ENCODE measurements around the gene OR4N2.
"Not testable (repeated sequence)": the region's sequence is repeated elsewhere in the genome, so short reads cannot be mapped to it uniquely, and the experiment has no call there.

OR4N2 gene

GRCh38 chr14:19866061-19866669 is 62.6 kb downstream of the OR4N2 start:
- H2AK5ac ChIP-seq (ENCODE audit: low read length, severe bottlenecking); H3K23ac ChIP-seq (ENCODE audit: low read length in 2 of 2); H4K8ac ChIP-seq (ENCODE audit: low read length); H3K9me3 ChIP-seq (ENCODE audit: control insufficient read depth, low read length); H2BK15ac ChIP-seq (ENCODE audit: low read depth, poor library complexity, severe bottlenecking); H2AFZ ChIP-seq (ENCODE audit: low read depth, low read length); H3K4me1 ChIP-seq (ENCODE audit: control insufficient read depth, insufficient read depth, low read depth, low read length); H2BK120ac ChIP-seq (ENCODE audit: low read depth, low read length); H3K9ac ChIP-seq (ENCODE audit: low read length); H3K4ac ChIP-seq (ENCODE audit: low read depth in 1 of 2, low read length in 2 of 2); H2BK5ac ChIP-seq (ENCODE audit: low read depth, low read length, poor library complexity, severe bottlenecking); DNase-seq; H2BK12ac ChIP-seq (ENCODE audit: low read length in 2 of 2); H3K27ac ChIP-seq (ENCODE audit: low read length, poor library complexity, severe bottlenecking); H3K79me1 ChIP-seq (replicated peaks; ENCODE audit: low read length, poor library complexity, severe bottlenecking); H3K4me3 ChIP-seq (ENCODE audit: insufficient read depth in 1 of 2, low read depth in 1 of 2, low read length in 2 of 2); H4K91ac ChIP-seq (ENCODE audit: low read length); H3K14ac ChIP-seq (ENCODE audit: low read length in 2 of 2); H3K36me3 ChIP-seq (ENCODE audit: control insufficient read depth in 1 of 2, insufficient read depth in 2 of 2, low read depth in 1 of 2, low read length in 2 of 2); H3K4me2 ChIP-seq (ENCODE audit: low read length, poor library complexity, severe bottlenecking); H3K18ac ChIP-seq (ENCODE audit: low read depth in 1 of 2, low read length in 2 of 2); H3K27me3 ChIP-seq (ENCODE audit: control insufficient read depth in 1 of 2, insufficient read depth in 1 of 2, low read length in 2 of 2): not testable (repeated sequence)
- 90% methylated on average over 39 of the region's 39 CpGs for WGBS

- Histone ChIP-seq H3K9ac (ENCODE audit: low read length) (no peak overlapping the region), H2BK120ac (ENCODE audit: low read depth, low read length) (no peak overlapping the region), H3K4ac (ENCODE audit: low read depth in 1 of 2, low read length in 2 of 2) (no peak overlapping the region), H3K27ac (ENCODE audit: low read length, poor library complexity, severe bottlenecking) (no peak overlapping the region), H2AFZ (ENCODE audit: low read depth, low read length) (no peak overlapping the region), H3K36me3 (ENCODE audit: control insufficient read depth in 1 of 2, insufficient read depth in 2 of 2, low read depth in 1 of 2, low read length in 2 of 2) (no peaks in the 10 kb centered on the region), H2BK12ac (ENCODE audit: low read length in 2 of 2) (no peak overlapping the region), H3K4me3 (ENCODE audit: insufficient read depth in 1 of 2, low read depth in 1 of 2, low read length in 2 of 2) (no peak overlapping the region), H3K4me2 (ENCODE audit: low read length, poor library complexity, severe bottlenecking) (no peak overlapping the region), H2BK15ac (ENCODE audit: low read depth, poor library complexity, severe bottlenecking) (no peak overlapping the region), H2AK5ac (ENCODE audit: low read length, severe bottlenecking) (no peak overlapping the region), H3K14ac (ENCODE audit: low read length in 2 of 2) (no peak overlapping the region), H4K91ac (ENCODE audit: low read length) (no peak overlapping the region), H3K9me3 (ENCODE audit: control insufficient read depth, low read length) (no peaks in the 10 kb centered on the region), H3K27me3 (ENCODE audit: control insufficient read depth in 1 of 2, insufficient read depth in 1 of 2, low read length in 2 of 2) (no peaks in the 10 kb centered on the region), H3K79me1 (replicated peaks; ENCODE audit: low read length, poor library complexity, severe bottlenecking) (no peaks in the 10 kb centered on the region), H3K4me1 (ENCODE audit: control insufficient read depth, insufficient read depth, low read depth, low read length) (no peaks in the 10 kb centered on the region), H2BK5ac (ENCODE audit: low read depth, low read length, poor library complexity, severe bottlenecking) (no peak overlapping the region), H3K23ac (ENCODE audit: low read length in 2 of 2) (no peak overlapping the region), H4K8ac (ENCODE audit: low read length) (no peak overlapping the region), H3K18ac (ENCODE audit: low read depth in 1 of 2, low read length in 2 of 2) (no peak overlapping the region)
- no peak for DNase-seq
- WGBS: 72% methylated on average over 4 of the region's 6 CpGs
Observed at GRCh38 chr14:19873178-19873577, 69.6 kb downstream of the OR4N2 start.

DNA sequence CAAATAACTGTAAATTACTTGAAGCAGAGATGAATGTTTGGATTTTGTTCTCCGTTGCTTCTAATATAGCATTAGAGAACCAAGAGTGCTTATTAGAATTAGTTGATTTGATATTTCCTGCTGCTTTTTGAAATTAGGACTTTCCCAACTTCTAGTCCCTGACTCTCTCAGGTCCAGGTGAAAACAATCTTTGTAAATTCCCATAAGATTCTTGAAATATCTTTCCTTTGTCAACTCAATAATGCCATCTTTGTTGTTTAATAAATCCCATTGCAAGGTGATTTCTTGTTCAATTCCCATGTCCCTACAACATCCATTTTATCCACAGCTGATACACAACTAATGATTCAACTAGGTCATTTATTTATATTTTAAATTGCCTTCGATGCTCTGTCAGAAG is 71.3 kb downstream of the OR4N2 start, which contains the start of gene OR4K2:
Gene OR4K2, plus strand, starts transcription at position 301 of the 400 bp plus-strand sequence. CDS start 1,126 bp downstream, outside the sequence.
- DNase-seq: no peak
- H2BK5ac ChIP-seq (ENCODE audit: low read depth, low read length, poor library complexity, severe bottlenecking): no peak within 1 kb of the TSS
- no peak within 1 kb of the TSS for H3K18ac ChIP-seq (ENCODE audit: low read depth in 1 of 2, low read length in 2 of 2)
- H3K9me3 ChIP-seq (ENCODE audit: control insufficient read depth, low read length): no peaks in the 10 kb centered on the region
- no peak within 1 kb of the TSS for H4K8ac ChIP-seq (ENCODE audit: low read length)
- no peak within 1 kb of the TSS for H3K4me3 ChIP-seq (ENCODE audit: insufficient read depth in 1 of 2, low read depth in 1 of 2, low read length in 2 of 2)
- H3K4ac ChIP-seq (ENCODE audit: low read depth in 1 of 2, low read length in 2 of 2): no peak within 1 kb of the TSS
- no peak within 1 kb of the TSS for H2BK120ac ChIP-seq (ENCODE audit: low read depth, low read length)
- H2AFZ ChIP-seq (ENCODE audit: low read depth, low read length): no peak within 1 kb of the TSS
- no peak within 1 kb of the TSS for H3K27ac ChIP-seq (ENCODE audit: low read length, poor library complexity, severe bottlenecking)
- no peak within 1 kb of the TSS for H3K9ac ChIP-seq (ENCODE audit: low read length)
- H3K14ac ChIP-seq (ENCODE audit: low read length in 2 of 2): no peak within 1 kb of the TSS
- no peaks in the 10 kb centered on the region for H3K4me1 ChIP-seq (ENCODE audit: control insufficient read depth, insufficient read depth, low read depth, low read length)
- no peak within 1 kb of the TSS for H2BK12ac ChIP-seq (ENCODE audit: low read length in 2 of 2)
- H3K23ac ChIP-seq (ENCODE audit: low read length in 2 of 2): no peak within 1 kb of the TSS
- no peaks in the 10 kb centered on the region for H3K27me3 ChIP-seq (ENCODE audit: control insufficient read depth in 1 of 2, insufficient read depth in 1 of 2, low read length in 2 of 2)
- H2AK5ac ChIP-seq (ENCODE audit: low read length, severe bottlenecking): no peak within 1 kb of the TSS
- no peak within 1 kb of the TSS for H4K91ac ChIP-seq (ENCODE audit: low read length)
- H3K36me3 ChIP-seq (ENCODE audit: control insufficient read depth in 1 of 2, insufficient read depth in 2 of 2, low read depth in 1 of 2, low read length in 2 of 2): no peaks in the 10 kb centered on the region
- H2BK15ac ChIP-seq (ENCODE audit: low read depth, poor library complexity, severe bottlenecking): no peak within 1 kb of the TSS
- no peaks in the 10 kb centered on the region for H3K79me1 ChIP-seq (replicated peaks; ENCODE audit: low read length, poor library complexity, severe bottlenecking)
- no CpG with 5 or more reads among the region's 2 CpGs for WGBS
- no peak within 1 kb of the TSS for H3K4me2 ChIP-seq (ENCODE audit: low read length, poor library complexity, severe bottlenecking)

- Histone ChIP-seq H3K4ac (ENCODE audit: low read depth in 1 of 2, low read length in 2 of 2) (no peak overlapping the region), H3K36me3 (ENCODE audit: control insufficient read depth in 1 of 2, insufficient read depth in 2 of 2, low read depth in 1 of 2, low read length in 2 of 2) (no peaks in the 10 kb centered on the region), H2BK12ac (ENCODE audit: low read length in 2 of 2) (no peak overlapping the region), H3K27me3 (ENCODE audit: control insufficient read depth in 1 of 2, insufficient read depth in 1 of 2, low read length in 2 of 2) (no peaks in the 10 kb centered on the region), H4K91ac (ENCODE audit: low read length) (no peak overlapping the region), H3K23ac (ENCODE audit: low read length in 2 of 2) (no peak overlapping the region), H3K79me1 (replicated peaks; ENCODE audit: low read length, poor library complexity, severe bottlenecking) (no peaks in the 10 kb centered on the region), H3K4me2 (ENCODE audit: low read length, poor library complexity, severe bottlenecking) (no peak overlapping the region), H3K14ac (ENCODE audit: low read length in 2 of 2) (no peak overlapping the region), H4K8ac (ENCODE audit: low read length) (no peak overlapping the region), H3K4me3 (ENCODE audit: insufficient read depth in 1 of 2, low read depth in 1 of 2, low read length in 2 of 2) (no peak overlapping the region), H2AFZ (ENCODE audit: low read depth, low read length) (no peak overlapping the region), H2BK120ac (ENCODE audit: low read depth, low read length) (no peak overlapping the region), H2BK5ac (ENCODE audit: low read depth, low read length, poor library complexity, severe bottlenecking) (no peak overlapping the region), H2BK15ac (ENCODE audit: low read depth, poor library complexity, severe bottlenecking) (no peak overlapping the region), H3K27ac (ENCODE audit: low read length, poor library complexity, severe bottlenecking) (no peak overlapping the region), H3K18ac (ENCODE audit: low read depth in 1 of 2, low read length in 2 of 2) (no peak overlapping the region), H3K4me1 (ENCODE audit: control insufficient read depth, insufficient read depth, low read depth, low read length) (no peaks in the 10 kb centered on the region), H3K9me3 (ENCODE audit: control insufficient read depth, low read length) (no peaks in the 10 kb centered on the region), H2AK5ac (ENCODE audit: low read length, severe bottlenecking) (no peak overlapping the region), H3K9ac (ENCODE audit: low read length) (no peak overlapping the region)
- no peak for DNase-seq
Observed at GRCh38 chr14:19878029-19878642, 74.6 kb downstream of the OR4N2 start.

All from mesenchymal stem cell (in vitro differentiated cells and primary cell).